H1 (cell line): ENCODE results near the gene PCCA. TPM values are rescaled to one million over a fixed set of nuclear protein-coding genes. Genes with fewer than 3 reads are reported as not detected.

Experiments
- CHD7 ChIP-seq: fragments of 300-600 bp; sonication (generic); IDR thresholded peaks from 2 replicates; pipeline ENCODE4 v1.7.1; 2012; ENCODE audit warnings: low read length, moderate library complexity, mild to moderate bottlenecking, inconsistent platforms; ENCODE audit not compliant: insufficient replicate concordance
- GTF2F1 ChIP-seq: IDR thresholded peaks from 2 replicates; pipeline ENCODE4 v1.6.1; 2012; ENCODE audit warnings: low read depth, low read length, improper control_type of control experiment, borderline replicate concordance
- HDAC6 ChIP-seq: IDR thresholded peaks from one replicate; pipeline ENCODE4 v1.7.1; 2012; ENCODE audit warnings: low read depth, mild to moderate bottlenecking, inconsistent platforms, low read length, moderate library complexity
- RNF2 ChIP-seq: fragments of 200-900, 300-1000 bp; sonication (generic); IDR thresholded peaks from 2 replicates; pipeline ENCODE4 v1.7.1; 2016; ENCODE audit warnings: borderline replicate concordance, low read depth, mild to moderate bottlenecking, antibody characterized with exemption, low read length; ENCODE audit not compliant: poor library complexity, severe bottlenecking; ENCODE audit errors: missing control alignments
- SIX5 ChIP-seq: IDR thresholded peaks from 2 replicates; pipeline ENCODE4 v1.6.1; 2011; ENCODE audit warnings: mild to moderate bottlenecking, low read depth, low read length
- SP1 ChIP-seq: IDR thresholded peaks from 2 replicates; pipeline ENCODE4 v1.6.1; 2011; ENCODE audit warnings: low read depth, low read length
- SP2 ChIP-seq: IDR thresholded peaks from 2 replicates; pipeline ENCODE4 v1.6.1; 2012; ENCODE audit warnings: mild to moderate bottlenecking, low read length, inconsistent platforms
- ZNF274 ChIP-seq: IDR thresholded peaks from 2 replicates; pipeline ENCODE4 v1.7.0; 2012; ENCODE audit warnings: low read length, borderline replicate concordance; ENCODE audit errors: extremely low read depth
- polyA plus RNA-seq, 7 experiments: library from polyadenylated mRNA; depleted of rRNA in 3 of 7; stranded (reverse) in 5 of 7; unstranded in 2 of 7; fragments of >200 nt in 5 of 7; fragments of 200-250 nt in 2 of 7; gene quantifications; 1 replicate in 5 of 7; 2 replicates in 1 of 7; 4 replicates in 1 of 7; pipeline versions ENCODE4 v1.2.1 to v1.2.3, GENCODE V29; 2011 to 2013; ENCODE audit warnings: missing spikeins in 2 of 7, mixed read lengths in 2 of 7
- total RNA-seq: library from RNA; stranded (reverse); fragmentation: NEBNext Ultra II Directional; extraction: Animal tissue kit (Norgen Biotek cat#: 25700); gene quantifications from 2 replicates; pipeline ENCODE4 v1.2.1, GENCODE V29; 2021
- TF ChIP-seq, protein P1 (sequence below), 3 experiments: IDR thresholded peaks; 1 replicate in 2 of 3; 2 replicates in 1 of 3; pipeline versions ENCODE4 v1.5.1 to v1.6.1; 2011; ENCODE audit warnings: low read length in 3 of 3, mild to moderate bottlenecking in 3 of 3, inconsistent platforms in 2 of 3, low read depth in 1 of 3, moderate library complexity in 1 of 3; ENCODE audit not compliant: insufficient read depth in 1 of 3; ENCODE audit errors: control extremely low read depth in 1 of 3

Gene PCCA
- total and polyA plus RNA-seq, 2 of the 8 experiments (the other 6 are each of a cell fraction or from before 2014, with no cell fraction given): 18.4 to 49.8 TPM

DNA sequence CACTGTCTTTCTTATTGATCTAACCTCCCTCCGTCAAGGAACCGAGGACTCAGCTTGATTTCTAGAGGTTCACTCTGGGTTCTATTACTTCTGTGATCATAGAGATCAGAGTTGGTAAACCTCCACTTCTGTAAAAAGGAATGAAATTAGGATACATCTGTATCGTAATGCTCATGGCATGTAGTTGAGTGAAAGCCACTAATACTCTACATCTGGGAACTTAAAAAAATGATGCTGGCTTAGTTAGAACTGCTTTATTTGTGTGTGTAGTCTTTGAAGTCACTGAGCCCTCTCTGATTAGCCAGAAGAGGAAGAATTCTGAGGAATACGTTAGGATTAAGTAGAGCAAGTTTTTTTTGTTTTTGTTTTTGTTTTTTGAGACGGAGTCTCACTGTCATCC lies 358.9 kb downstream of the PCCA start (continued):
- TF ChIP-seq CHD7: no peak
- no peak for TF ChIP-seq SP2
- no peak for TF ChIP-seq RNF2
- TF ChIP-seq ZNF274: no peak
- TF ChIP-seq SIX5: no peak
- no peak for TF ChIP-seq SP1
- TF ChIP-seq GTF2F1: no peak
- TF ChIP-seq HDAC6: no peak
- TF ChIP-seq, protein P1, sequence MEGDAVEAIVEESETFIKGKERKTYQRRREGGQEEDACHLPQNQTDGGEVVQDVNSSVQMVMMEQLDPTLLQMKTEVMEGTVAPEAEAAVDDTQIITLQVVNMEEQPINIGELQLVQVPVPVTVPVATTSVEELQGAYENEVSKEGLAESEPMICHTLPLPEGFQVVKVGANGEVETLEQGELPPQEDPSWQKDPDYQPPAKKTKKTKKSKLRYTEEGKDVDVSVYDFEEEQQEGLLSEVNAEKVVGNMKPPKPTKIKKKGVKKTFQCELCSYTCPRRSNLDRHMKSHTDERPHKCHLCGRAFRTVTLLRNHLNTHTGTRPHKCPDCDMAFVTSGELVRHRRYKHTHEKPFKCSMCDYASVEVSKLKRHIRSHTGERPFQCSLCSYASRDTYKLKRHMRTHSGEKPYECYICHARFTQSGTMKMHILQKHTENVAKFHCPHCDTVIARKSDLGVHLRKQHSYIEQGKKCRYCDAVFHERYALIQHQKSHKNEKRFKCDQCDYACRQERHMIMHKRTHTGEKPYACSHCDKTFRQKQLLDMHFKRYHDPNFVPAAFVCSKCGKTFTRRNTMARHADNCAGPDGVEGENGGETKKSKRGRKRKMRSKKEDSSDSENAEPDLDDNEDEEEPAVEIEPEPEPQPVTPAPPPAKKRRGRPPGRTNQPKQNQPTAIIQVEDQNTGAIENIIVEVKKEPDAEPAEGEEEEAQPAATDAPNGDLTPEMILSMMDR (IDR thresholded peaks at IDR 0.05; ENCODE audit: control extremely low read depth in 1 of 3, insufficient read depth in 1 of 3, low read depth in 1 of 3, low read length in 3 of 3): no peak
